Endothelial cell of umbilical vein (primary cell): Measurements from ENCODE around the gene TEAD4. TPM values are rescaled to one million over a fixed set of nuclear protein-coding genes. Genes with fewer than 3 reads are reported as not detected.

Experiments used
- BruUV-seq: library from RNA; stranded (reverse); fragments of 400-500 nt; replicated peaks from 2 replicates; lab custom pipeline; 2021; lab: Mats Ljungman, UMichigan
- CTCF ChIA-PET: fragments of 300-600, 350-600 bp; sonication (Branson Sonifier 250); formaldehyde crosslinking; loops from one replicate; lab custom pipeline; 2021; ENCODE audit warnings: antibody characterized with exemption, inconsistent platforms; lab: Charles Lee
- POLR2A ChIA-PET: fragments of 300-600, 350-600 bp; sonication (Branson Sonifier 250); formaldehyde crosslinking; loops from one replicate; lab custom pipeline; 2021; ENCODE audit warnings: antibody characterized with exemption, inconsistent platforms; lab: Charles Lee
- DNase-seq: peaks from one replicate; pipeline ENCODE4 v3.0.0-alpha.2; 2011; ENCODE audit warnings: low read depth, low spot score
- FAIRE-seq: peaks from 2 replicates; lab custom pipeline; 2011; peaks lifted over from hg19 to GRCh38; lab: Jason Lieb, UNC
- H2AFZ ChIP-seq: 2 replicates; pipeline ENCODE4 v1.6.0; 2012; ENCODE audit warnings: low read depth, low read length, control low read depth, inconsistent platforms
- H3K27ac ChIP-seq: 2 replicates; pipeline ENCODE4 v1.5.1; 2011; ENCODE audit warnings: low read depth, mild to moderate bottlenecking, control low read depth, low read length, moderate library complexity; ENCODE audit not compliant: insufficient read depth
- H3K27me3 ChIP-seq, 2 experiments: 2 replicates each; pipeline versions ENCODE4 v1.6.0 to v1.6.1; 2011; ENCODE audit warnings: low read length in 2 of 2, mixed read lengths in 1 of 2; ENCODE audit not compliant: control insufficient read depth in 2 of 2, insufficient read depth in 2 of 2
- H3K36me3 ChIP-seq, 2 experiments: 2 replicates in 1 of 2; 3 replicates in 1 of 2; pipeline ENCODE4 v1.5.1; 2011; ENCODE audit warnings: low read length in 2 of 2, mild to moderate bottlenecking in 1 of 2, moderate library complexity in 1 of 2; ENCODE audit not compliant: control insufficient read depth in 2 of 2, insufficient read depth in 2 of 2; ENCODE audit errors: extremely low read depth in 1 of 2
- H3K4me1 ChIP-seq: 3 replicates; pipeline ENCODE4 v1.5.1; 2011; ENCODE audit warnings: mild to moderate bottlenecking, low read length; ENCODE audit not compliant: control insufficient read depth, insufficient read depth; ENCODE audit errors: extremely low read depth
- H3K4me2 ChIP-seq: 2 replicates; pipeline ENCODE4 v1.6.1; 2011; ENCODE audit warnings: low read length, control low read depth, mixed read lengths; ENCODE audit not compliant: insufficient read depth
- H3K4me3 ChIP-seq, 3 experiments: fragments of 200-600 bp in 1 of 3; sonication (generic), shearing (Covaris generic) in 1 of 3; replicated peaks in 1 of 3; 2 replicates each; pipeline ENCODE4 v1.5.1; 2011 to 2016; ENCODE audit warnings: control low read depth in 3 of 3, low read length in 3 of 3, mild to moderate bottlenecking in 2 of 3, inconsistent platforms in 1 of 3, low read depth in 1 of 3, moderate library complexity in 1 of 3; ENCODE audit not compliant: insufficient read depth in 1 of 3
- H3K79me2 ChIP-seq: 2 replicates; pipeline ENCODE4 v1.6.0; 2012; ENCODE audit warnings: low read length, inconsistent platforms; ENCODE audit not compliant: control insufficient read depth, insufficient read depth
- H3K9ac ChIP-seq: replicated peaks from 2 replicates; pipeline ENCODE3; 2011; ENCODE audit warnings: low read length, control low read depth; ENCODE audit not compliant: insufficient read depth; ENCODE audit errors: extremely low read depth
- H3K9me1 ChIP-seq: replicated peaks from 3 replicates; pipeline ENCODE4 v1.6.0; 2011; ENCODE audit warnings: mild to moderate bottlenecking, low read length; ENCODE audit not compliant: control insufficient read depth, insufficient read depth; ENCODE audit errors: extremely low read depth
- H3K9me3 ChIP-seq: replicated peaks from 2 replicates; pipeline ENCODE4 v1.5.1; 2012; ENCODE audit warnings: low read length, inconsistent platforms; ENCODE audit not compliant: control insufficient read depth, insufficient read depth
- H4K20me1 ChIP-seq: replicated peaks from 2 replicates; pipeline ENCODE3; 2011; ENCODE audit warnings: mild to moderate bottlenecking, low read length; ENCODE audit not compliant: control insufficient read depth, insufficient read depth; ENCODE audit errors: extremely low read depth
- EZH2 ChIP-seq: IDR thresholded peaks from 2 replicates; pipeline ENCODE4 v1.6.1; 2012; ENCODE audit warnings: borderline replicate concordance, low read depth, mild to moderate bottlenecking, moderate library complexity, low read length, inconsistent platforms; ENCODE audit not compliant: severe bottlenecking
- FOS ChIP-seq: IDR thresholded peaks from 2 replicates; pipeline ENCODE4 v1.6.1; 2011; ENCODE audit warnings: mild to moderate bottlenecking, low read length, moderate library complexity, borderline replicate concordance; ENCODE audit not compliant: insufficient read depth
- GATA2 ChIP-seq: IDR thresholded peaks from 2 replicates; pipeline ENCODE4 v1.7.0; 2011; ENCODE audit warnings: low read depth, mild to moderate bottlenecking, moderate library complexity, mixed read lengths, low read length; ENCODE audit not compliant: insufficient read length, insufficient read depth
- JUN ChIP-seq: IDR thresholded peaks from 2 replicates; pipeline ENCODE4 v1.6.1; 2011; ENCODE audit warnings: borderline replicate concordance, low read depth; ENCODE audit not compliant: insufficient read length, insufficient read depth
- MAX ChIP-seq: IDR thresholded peaks from 2 replicates; pipeline ENCODE4 v1.6.1; 2011; ENCODE audit not compliant: insufficient read depth, insufficient read length
- MYC ChIP-seq: IDR thresholded peaks from one replicate; pipeline ENCODE4 v1.6.1; 2011; ENCODE audit warnings: mild to moderate bottlenecking, low read depth, low read length
- POLR2A ChIP-seq: IDR thresholded peaks from 2 replicates; pipeline ENCODE4 v1.6.1; 2012; ENCODE audit warnings: low read depth, mild to moderate bottlenecking, control low read depth, low read length
- POLR2AphosphoS5 ChIP-seq: IDR thresholded peaks from 2 replicates; pipeline ENCODE4 v1.6.1; 2012; ENCODE audit warnings: low read depth, mild to moderate bottlenecking, control low read depth, low read length, moderate library complexity; ENCODE audit not compliant: insufficient read depth
- dilution Hi-C: fragments of 300-500 bp; cut with MboI; formaldehyde crosslinking; loops from one replicate; pipeline ENCODE4 v1.15.0; 2019; ENCODE audit warnings: low sequenced_read_pairs; ENCODE audit not compliant: extremely low pct_ligation_motif_present
- intact Hi-C: fragments of 100-400 bp; cut with micrococcal nuclease; formaldehyde crosslinking; loops from one replicate; pipeline ENCODE4 v1.10.0; 2022
- polyA plus RNA-seq, 4 experiments: library from polyadenylated mRNA; depleted of rRNA in 3 of 4; stranded (reverse) in 3 of 4; unstranded in 1 of 4; fragments of >200 nt; gene quantifications; 2 replicates each; pipeline versions ENCODE4 v1.2.1 to v1.2.3, GENCODE V29; 2011 to 2012; ENCODE audit warnings: missing spikeins in 1 of 4
- total RNA-seq: library from RNA; stranded (reverse); gene quantifications from 2 replicates; pipeline ENCODE4 v1.2.3, GENCODE V29; 2021
- TF ChIP-seq, protein P1 (sequence below), 2 donors: IDR thresholded peaks; 1 replicate in 1 of 2; 2 replicates in 1 of 2; pipeline ENCODE4 v1.5.1; 2011; ENCODE audit warnings: low read length in 2 of 2, mild to moderate bottlenecking in 2 of 2, moderate library complexity in 2 of 2, control low read depth in 1 of 2, inconsistent platforms in 1 of 2, low read depth in 1 of 2; ENCODE audit not compliant: insufficient read depth in 1 of 2; ENCODE audit errors: extremely low read depth in 1 of 2

TEAD4 gene
- total and polyA plus RNA-seq, 2 donors (not counting 3 experiments of a cell fraction or from before 2014, with no cell fraction given): 34.4 to 46.0 TPM

- ChIA-PET CTCF (no interaction called here), POLR2A (no interaction called here)
- Histone ChIP-seq H3K79me2 (peaks cover 30% of the 10 kb centered on the region), H3K9ac (no peak overlapping the region), H3K36me3 (peaks cover 0 to 7% of the 10 kb centered on the region in 2 experiments), H3K27ac (no peak overlapping the region), H3K4me1 (peaks cover 10% of the 10 kb centered on the region), H4K20me1 (no peaks in the 10 kb centered on the region), H3K4me2 (no peak overlapping the region), H3K27me3 (no peaks in the 10 kb centered on the region), H3K9me1 (no peaks in the 10 kb centered on the region), H3K9me3 (no peaks in the 10 kb centered on the region), H2AFZ (no peak overlapping the region), H3K4me3 (no peak overlapping the region)
- TF ChIP-seq JUN: no peak
- no peak for TF ChIP-seq GATA2
- TF ChIP-seq FOS: no peak
- TF ChIP-seq, protein P1, sequence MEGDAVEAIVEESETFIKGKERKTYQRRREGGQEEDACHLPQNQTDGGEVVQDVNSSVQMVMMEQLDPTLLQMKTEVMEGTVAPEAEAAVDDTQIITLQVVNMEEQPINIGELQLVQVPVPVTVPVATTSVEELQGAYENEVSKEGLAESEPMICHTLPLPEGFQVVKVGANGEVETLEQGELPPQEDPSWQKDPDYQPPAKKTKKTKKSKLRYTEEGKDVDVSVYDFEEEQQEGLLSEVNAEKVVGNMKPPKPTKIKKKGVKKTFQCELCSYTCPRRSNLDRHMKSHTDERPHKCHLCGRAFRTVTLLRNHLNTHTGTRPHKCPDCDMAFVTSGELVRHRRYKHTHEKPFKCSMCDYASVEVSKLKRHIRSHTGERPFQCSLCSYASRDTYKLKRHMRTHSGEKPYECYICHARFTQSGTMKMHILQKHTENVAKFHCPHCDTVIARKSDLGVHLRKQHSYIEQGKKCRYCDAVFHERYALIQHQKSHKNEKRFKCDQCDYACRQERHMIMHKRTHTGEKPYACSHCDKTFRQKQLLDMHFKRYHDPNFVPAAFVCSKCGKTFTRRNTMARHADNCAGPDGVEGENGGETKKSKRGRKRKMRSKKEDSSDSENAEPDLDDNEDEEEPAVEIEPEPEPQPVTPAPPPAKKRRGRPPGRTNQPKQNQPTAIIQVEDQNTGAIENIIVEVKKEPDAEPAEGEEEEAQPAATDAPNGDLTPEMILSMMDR (IDR thresholded peaks at IDR 0.05; ENCODE audit: extremely low read depth in 1 of 2, insufficient read depth in 1 of 2, low read depth in 1 of 2, low read length in 2 of 2): no peak
- TF ChIP-seq EZH2: no peak
- no peak for TF ChIP-seq MYC
- TF ChIP-seq POLR2AphosphoS5: no peak
- no peak for TF ChIP-seq MAX
- TF ChIP-seq POLR2A: no peak
- FAIRE-seq: no peak
- no TSS peak for BruUV-seq
- DNase-seq: no peak
- dilution Hi-C loops (no loop called here), intact Hi-C loops (no loop called here)
Measured at GRCh38 chr12:2984249-2984648, 25.1 kb downstream of the TEAD4 start.
